H1 (cell line): ENCODE measurements around the gene CUEDC1. TPM values are rescaled to one million over a fixed set of nuclear protein-coding genes. Genes with fewer than 3 reads are reported as not detected.

ENCODE experiments used
- CTCF ChIA-PET: fragments of 300-600 bp; sonication (Branson Sonifier 250); formaldehyde crosslinking; loops from one replicate; lab custom pipeline; 2021; ENCODE audit not compliant: partially characterized antibody; lab: Charles Lee
- POLR2A ChIA-PET: fragments of 300-600 bp; sonication (Branson Sonifier 250); formaldehyde crosslinking; loops from one replicate; lab custom pipeline; 2021; ENCODE audit warnings: inconsistent platforms; ENCODE audit not compliant: partially characterized antibody; lab: Charles Lee
- DNase-seq, 2 experiments: peaks; one replicate each; pipeline versions ENCODE4 v3.0.0 to v3.0.0-alpha.2; 2010 to 2022; ENCODE audit warnings: low spot score in 2 of 2, low read depth in 1 of 2, mixed read lengths in 1 of 2
- FAIRE-seq: peaks from 2 replicates; lab custom pipeline; 2011; peaks lifted over from hg19 to GRCh38; lab: Jason Lieb, UNC
- H2AFZ ChIP-seq: 2 replicates; pipeline ENCODE4 v1.8.1; 2012; ENCODE audit warnings: low read length, inconsistent platforms
- H2AK5ac ChIP-seq: 2 replicates; pipeline ENCODE4 v1.6.1; 2013; ENCODE audit warnings: low read depth, low read length
- H2BK120ac ChIP-seq: replicated peaks from 2 replicates; pipeline ENCODE3; 2013; ENCODE audit warnings: low read depth, low read length, inconsistent platforms
- H2BK12ac ChIP-seq: 2 replicates; pipeline ENCODE4 v1.6.1; 2013; ENCODE audit warnings: low read depth, low read length
- H2BK15ac ChIP-seq: 2 replicates; pipeline ENCODE4 v1.6.1; 2013; ENCODE audit warnings: low read length
- H2BK20ac ChIP-seq: 2 replicates; pipeline ENCODE4 v1.6.1; 2013; ENCODE audit warnings: low read length
- H2BK5ac ChIP-seq: 2 replicates; pipeline ENCODE4 v1.6.1; 2013; ENCODE audit warnings: low read depth, low read length
- H3K14ac ChIP-seq: 2 replicates; pipeline ENCODE4 v1.6.1; 2013; ENCODE audit warnings: inconsistent platforms; ENCODE audit not compliant: insufficient read length
- H3K18ac ChIP-seq: 2 replicates; pipeline ENCODE4 v1.6.1; 2013; ENCODE audit warnings: low read length; ENCODE audit errors: extremely low read depth
- H3K23ac ChIP-seq: 2 replicates; pipeline ENCODE4 v1.6.1; 2013; ENCODE audit warnings: inconsistent platforms; ENCODE audit not compliant: insufficient read length
- H3K23me2 ChIP-seq: 2 replicates; pipeline ENCODE4 v1.6.1; 2013; ENCODE audit warnings: low read depth, low read length
- H3K27ac ChIP-seq: 2 replicates; pipeline ENCODE4 v1.6.1; 2011; ENCODE audit warnings: low read depth, low read length, inconsistent platforms
- H3K27me3 ChIP-seq, 4 experiments: replicated peaks in 1 of 4; 1 replicate in 1 of 4; 2 replicates in 3 of 4; pipeline versions ENCODE4 v1.6.1 to v1.8.1; 2011 to 2013; ENCODE audit warnings: low read length in 3 of 4, mild to moderate bottlenecking in 3 of 4, inconsistent platforms in 2 of 4, mixed read lengths in 2 of 4, moderate library complexity in 1 of 4; ENCODE audit not compliant: control insufficient read depth in 3 of 4, insufficient read depth in 3 of 4; ENCODE audit errors: extremely low read depth in 1 of 4
- H3K36me3 ChIP-seq, 4 experiments: 2 replicates each; pipeline versions ENCODE4 v1.6.1 to v1.8.1; 2011 to 2013; ENCODE audit warnings: mild to moderate bottlenecking in 4 of 4, low read length in 3 of 4, moderate library complexity in 2 of 4, control low read depth in 1 of 4, inconsistent platforms in 1 of 4; ENCODE audit not compliant: insufficient read depth in 4 of 4, control insufficient read depth in 2 of 4
- H3K4ac ChIP-seq: replicated peaks from 2 replicates; pipeline ENCODE3; 2013; ENCODE audit warnings: low read length, low read depth, mixed read lengths, inconsistent platforms; ENCODE audit not compliant: insufficient read length
- H3K4me1 ChIP-seq, 4 experiments: replicated peaks in 1 of 4; 1 replicate in 1 of 4; 2 replicates in 3 of 4; pipeline versions ENCODE4 v1.6.1 to v1.8.1; 2011 to 2013; ENCODE audit warnings: low read length in 3 of 4, inconsistent platforms in 2 of 4, mixed read lengths in 1 of 4; ENCODE audit not compliant: insufficient read depth in 4 of 4, control insufficient read depth in 3 of 4
- H3K4me2 ChIP-seq, 2 experiments: 2 replicates each; pipeline versions ENCODE4 v1.6.1 to v1.8.1; 2011 to 2013; ENCODE audit warnings: low read depth in 2 of 2, low read length in 2 of 2, control low read depth in 1 of 2, inconsistent platforms in 1 of 2, mild to moderate bottlenecking in 1 of 2; ENCODE audit not compliant: insufficient read depth in 1 of 2
- H3K4me3 ChIP-seq, 4 experiments: fragments of 200-600, 300-600 bp in 1 of 4; sonication (generic), shearing (Covaris generic), sonication (Bioruptor Twin) in 1 of 4; 2 replicates each; pipeline versions ENCODE4 v1.5.1 to v1.8.1; 2011 to 2016; ENCODE audit warnings: low read length in 4 of 4, low read depth in 3 of 4, control low read depth in 2 of 4, inconsistent platforms in 2 of 4, mild to moderate bottlenecking in 2 of 4, mixed read lengths in 1 of 4, moderate library complexity in 1 of 4; ENCODE audit not compliant: insufficient read depth in 2 of 4; ENCODE audit errors: extremely low read depth in 1 of 4
- H3K56ac ChIP-seq: replicated peaks from 2 replicates; pipeline ENCODE3; 2013; ENCODE audit warnings: low read depth, mild to moderate bottlenecking, mixed read lengths, low read length, inconsistent platforms; ENCODE audit not compliant: insufficient read length
- H3K79me1 ChIP-seq: 2 replicates; pipeline ENCODE4 v1.6.1; 2013; ENCODE audit warnings: low read depth, low read length, control low read depth
- H3K79me2 ChIP-seq, 2 experiments: 2 replicates each; pipeline versions ENCODE4 v1.6.1 to v1.8.1; 2012 to 2013; ENCODE audit warnings: low read length in 2 of 2, mild to moderate bottlenecking in 2 of 2, inconsistent platforms in 1 of 2; ENCODE audit not compliant: insufficient read depth in 2 of 2, control insufficient read depth in 1 of 2
- H3K9ac ChIP-seq, 4 experiments: replicated peaks in 1 of 4; 1 replicate in 1 of 4; 2 replicates in 3 of 4; pipeline versions ENCODE4 v1.6.1 to v1.8.1; 2011 to 2013; ENCODE audit warnings: low read depth in 3 of 4, low read length in 3 of 4, control low read depth in 2 of 4, mild to moderate bottlenecking in 2 of 4, moderate library complexity in 2 of 4, inconsistent platforms in 1 of 4; ENCODE audit errors: extremely low read depth in 1 of 4
- H3K9me3 ChIP-seq, 2 experiments: 2 replicates each; pipeline versions ENCODE4 v1.6.1 to v1.8.1; 2012 to 2013; ENCODE audit warnings: mild to moderate bottlenecking in 2 of 2, moderate library complexity in 2 of 2, control low read depth in 1 of 2, inconsistent platforms in 1 of 2, low read depth in 1 of 2, low read length in 1 of 2, mixed read lengths in 1 of 2; ENCODE audit not compliant: insufficient read depth in 2 of 2
- H4K20me1 ChIP-seq, 2 experiments: replicated peaks in 1 of 2; 2 replicates each; pipeline versions ENCODE3 to v1.8.1; 2011 to 2013; ENCODE audit warnings: inconsistent platforms in 2 of 2, low read length in 2 of 2, mild to moderate bottlenecking in 1 of 2; ENCODE audit not compliant: insufficient read depth in 2 of 2, control insufficient read depth in 1 of 2
- H4K5ac ChIP-seq: 2 replicates; pipeline ENCODE4 v1.6.1; 2013; ENCODE audit warnings: low read length, low read depth, mixed read lengths, inconsistent platforms; ENCODE audit not compliant: insufficient read length
- H4K8ac ChIP-seq: 2 replicates; pipeline ENCODE4 v1.8.0; 2013; ENCODE audit warnings: mild to moderate bottlenecking, moderate library complexity, low read length, inconsistent platforms; ENCODE audit not compliant: insufficient read depth; ENCODE audit errors: extremely low read depth
- H4K91ac ChIP-seq: replicated peaks from 2 replicates; pipeline ENCODE3; 2013; ENCODE audit warnings: low read length, mixed read lengths, inconsistent platforms; ENCODE audit not compliant: insufficient read length
- ASH2L ChIP-seq: fragments of 200-600, 300-600 bp; sonication (generic); IDR thresholded peaks from one replicate; pipeline ENCODE4 v1.7.1; 2017; ENCODE audit warnings: low read length
- NRF1 ChIP-seq: IDR thresholded peaks from 2 replicates; pipeline ENCODE4 v1.6.1; 2011; ENCODE audit warnings: mild to moderate bottlenecking, low read depth, low read length, improper control_type of control experiment
- POLR2A ChIP-seq, 2 experiments: IDR thresholded peaks; 1 replicate in 1 of 2; 2 replicates in 1 of 2; pipeline ENCODE4 v1.6.1; 2011; ENCODE audit warnings: low read depth in 2 of 2, low read length in 2 of 2, mild to moderate bottlenecking in 2 of 2; ENCODE audit errors: control extremely low read depth in 1 of 2
- POLR2AphosphoS5 ChIP-seq: IDR thresholded peaks from 2 replicates; pipeline ENCODE4 v1.6.1; 2011; ENCODE audit warnings: low read depth, low read length
- WGBS, 2 experiments: shearing (Covaris generic) in 1 of 2; methylation state at CpG; one replicate each; pipeline versions ENCODE4 v1.1.6 to v1.1.7; 2013 to 2015; ENCODE audit warnings: low lambda C conversion rate in 2 of 2, mixed read lengths in 2 of 2, inconsistent platforms in 1 of 2, low coverage in 1 of 2, missing lambda C conversion rate in 1 of 2; ENCODE audit not compliant: insufficient replicate concordance in 2 of 2, insufficient coverage in 1 of 2, insufficient read length in 1 of 2; ENCODE audit errors: extremely low coverage in 1 of 2, missing lambda C conversion rate in 1 of 2; 5-methylcytosine and 5-hydroxymethylcytosine counted together
- polyA plus RNA-seq, 7 experiments: library from polyadenylated mRNA; depleted of rRNA in 3 of 7; stranded (reverse) in 5 of 7; unstranded in 2 of 7; fragments of >200 nt in 5 of 7; fragments of 200-250 nt in 2 of 7; gene quantifications; 1 replicate in 5 of 7; 2 replicates in 1 of 7; 4 replicates in 1 of 7; pipeline versions ENCODE4 v1.2.1 to v1.2.3, GENCODE V29; 2011 to 2013; ENCODE audit warnings: missing spikeins in 2 of 7, mixed read lengths in 2 of 7
- total RNA-seq: library from RNA; stranded (reverse); fragmentation: NEBNext Ultra II Directional; extraction: Animal tissue kit (Norgen Biotek cat#: 25700); gene quantifications from 2 replicates; pipeline ENCODE4 v1.2.1, GENCODE V29; 2021

Gene CUEDC1
- total and polyA plus RNA-seq, 2 of the 8 experiments (the other 6 are each of a cell fraction or from before 2014, with no cell fraction given): 4.0 to 10.7 TPM

DNA sequence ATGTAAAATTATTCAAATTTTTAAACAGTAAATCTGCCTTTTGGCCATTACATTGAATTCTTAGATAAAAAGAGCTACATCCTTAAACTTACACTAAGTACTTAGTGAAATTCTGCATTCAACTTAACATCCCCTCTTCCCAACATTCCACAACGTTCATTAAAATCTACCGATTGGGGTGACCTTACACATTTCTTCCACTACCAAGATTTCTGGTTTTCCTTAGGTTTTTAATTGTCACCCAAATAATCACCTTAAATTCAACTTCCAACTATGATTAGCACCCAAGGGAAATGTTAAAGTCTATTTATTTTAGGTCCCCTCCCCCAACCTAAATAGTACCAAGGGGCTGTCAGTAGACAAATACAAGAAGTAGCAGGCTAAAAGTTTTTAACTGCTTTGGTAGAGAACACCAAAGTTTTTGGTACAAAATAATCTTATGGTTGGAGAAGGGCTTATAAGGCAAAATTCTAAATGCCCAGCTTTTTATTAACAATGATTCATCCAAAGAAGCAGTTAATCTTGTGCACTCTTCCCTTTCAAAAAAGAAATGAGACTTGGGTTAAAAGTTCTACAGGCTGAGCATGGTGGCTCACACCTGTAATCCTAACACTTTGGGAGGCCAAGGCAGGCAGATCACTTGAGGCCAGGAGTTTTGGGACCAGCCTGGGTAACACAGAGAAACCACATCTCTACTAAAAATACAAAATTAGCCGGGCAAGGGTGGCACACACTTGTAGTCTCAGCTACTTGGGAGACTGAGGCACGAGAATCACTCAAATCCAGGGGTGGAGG lies 47.1 kb upstream of the CUEDC1 start:
- Histone ChIP-seq H4K20me1 (peaks cover 11 to 15% of the 10 kb centered on the region in 2 experiments), H3K4me3 (no peak overlapping the region), H2BK15ac (no peak overlapping the region), H3K23ac (no peak overlapping the region), H3K27me3 (no peaks in the 10 kb centered on the region), H2AK5ac (no peak overlapping the region), H3K14ac (no peak overlapping the region), H3K4me1 (peaks cover 0 to 11% (median 4%) of the 10 kb centered on the region in 4 experiments; a peak in 4 of 7 replicates), H2AFZ (no peak overlapping the region), H2BK20ac (no peak overlapping the region), H3K9me3 (no peaks in the 10 kb centered on the region), H4K91ac (no peak overlapping the region), H3K23me2 (peaks cover 6% of the 10 kb centered on the region), H4K5ac (no peak overlapping the region), H2BK12ac (no peak overlapping the region), H3K27ac (no peak overlapping the region), H3K56ac (no peak overlapping the region), H3K79me1 (no peaks in the 10 kb centered on the region; the same call in 1 of the 2 replicates), H3K18ac (no peak overlapping the region), H2BK5ac (no peak overlapping the region), H3K4ac (no peak overlapping the region), H3K4me2 (0 out of 4 replicates have a peak overlapping the region, but pooled peaks of 1 of the 2 experiments have one; percentile 4), H3K9ac (no peak overlapping the region), H3K79me2 (peaks cover 11 to 55% of the 10 kb centered on the region in 2 experiments), H4K8ac (no peak overlapping the region), H3K36me3 (peaks cover 13 to 72% (median 46%) of the 10 kb centered on the region in 4 experiments), H2BK120ac (no peak overlapping the region)
- no peak for FAIRE-seq
- WGBS, 2 experiments: 86 to 100% methylated on average over 1 to 4 of the region's 4 CpGs
- no peak for DNase-seq
- ChIA-PET CTCF (interaction anchor here (0.7 to 15.0 kb wide), 11 partner anchors 9 to 168 kb away, joined by 3 to 384 read pairs (median 3); partner anchors contain the start of gene MRPS23), POLR2A (interaction anchor here (0.6 to 28.0 kb wide), 14 partner anchors 8 to 140 kb away, joined by 3 to 672 read pairs (median 3); partner anchors contain the start of genes DYNLL2, MRPS23 and VEZF1)
- TF ChIP-seq POLR2AphosphoS5: peak; percentile 63; the same call in 1 of the 2 replicates
- peak; percentile 10; the same call in 1 of the 2 replicates for TF ChIP-seq NRF1
- TF ChIP-seq POLR2A (IDR thresholded peaks at IDR 0.05; ENCODE audit: control extremely low read depth in 1 of 2, low read depth in 2 of 2, low read length in 2 of 2): peak in 1 of 2 experiments; percentile 42
- TF ChIP-seq ASH2L: no peak
